A549 (cell line): ENCODE data around the gene NEAT1. TPM values are rescaled to one million over a fixed set of nuclear protein-coding genes. Genes with fewer than 3 reads are reported as not detected.

Source experiments
- ATAC-seq, 2 experiments: fragments of 200-7000 bp in 1 of 2; fragments of >200 bp in 1 of 2; cut with Nextera tagmentation in 1 of 2; cut with Tn5 transposase in 1 of 2; 3 replicates each; pipeline versions ENCODE4 v1.8.0 to v1.9.1; 2018 to 2020; ENCODE audit warnings: mild to moderate bottlenecking in 1 of 2, moderate library complexity in 1 of 2
- CTCF ChIA-PET: fragments of 300-600 bp; sonication (Branson Sonifier 250); formaldehyde crosslinking; extraction: SDS; loops from one replicate; lab custom pipeline; 2021; ENCODE audit warnings: antibody characterized with exemption, inconsistent platforms; lab: Yijun Ruan, JAX
- POLR2A ChIA-PET: fragments of 350-600 bp; formaldehyde crosslinking; extraction: SDS; loops from one replicate; lab custom pipeline; 2021; ENCODE audit warnings: antibody characterized with exemption, inconsistent platforms; lab: Yijun Ruan, JAX
- DNase-seq, 2 experiments: peaks; one replicate each; pipeline versions ENCODE4 v3.0.0 to v3.0.0-alpha.2; 2011 to 2016; ENCODE audit warnings: low read depth in 1 of 2, low spot score in 1 of 2
- FAIRE-seq: peaks from 2 replicates; lab custom pipeline; 2011; peaks lifted over from hg19 to GRCh38; lab: Jason Lieb, UNC
- H3K27ac ChIP-seq, 2 experiments: fragments of >200 bp; sonication (Bioruptor Twin); formaldehyde crosslinking; 3 replicates each; pipeline ENCODE4 v1.5.1; 2016 to 2017
- H3K4me1 ChIP-seq: fragments of >200 bp; sonication (Bioruptor Twin); formaldehyde crosslinking; 3 replicates; pipeline ENCODE4 v1.6.1; 2016
- H3K4me2 ChIP-seq: fragments of >200 bp; sonication (Bioruptor Twin); formaldehyde crosslinking; 3 replicates; pipeline ENCODE4 v1.6.1; 2016
- H3K4me3 ChIP-seq: fragments of >200 bp; sonication (Bioruptor Twin); formaldehyde crosslinking; 3 replicates; pipeline ENCODE4 v1.5.1; 2016
- H3K9me3 ChIP-seq: fragments of >200 bp; sonication (Bioruptor Twin); formaldehyde crosslinking; 3 replicates; pipeline ENCODE4 v1.6.1; 2016
- CBX2 ChIP-seq: fragments of 200-600 bp; sonication (generic); IDR thresholded peaks from 2 replicates; pipeline ENCODE4 v1.6.1; 2016; ENCODE audit warnings: low read depth, mild to moderate bottlenecking, borderline replicate concordance
- CBX8 ChIP-seq: fragments of 200-600 bp; sonication (generic); IDR thresholded peaks from 2 replicates; pipeline ENCODE4 v1.6.1; 2016
- CHD2 ChIP-seq: fragments of 150-350 bp; IDR thresholded peaks from 2 replicates; pipeline ENCODE4 v1.6.1; 2014; ENCODE audit warnings: low read length; ENCODE audit not compliant: partially characterized antibody
- EP300 ChIP-seq, 2 experiments: fragments of >200 bp; sonication (Bioruptor Twin); formaldehyde crosslinking; IDR thresholded peaks; 2 replicates in 1 of 2; 3 replicates in 1 of 2; pipeline ENCODE4 v1.6.1; 2016 to 2017
- FOSB ChIP-seq: fragments of 250-450 bp; sonication (Bioruptor Pico); IDR thresholded peaks from 2 replicates; pipeline ENCODE4 v1.5.0; 2020; ENCODE audit warnings: mild to moderate bottlenecking, moderate library complexity
- FOXS1 ChIP-seq: fragments of 250-450 bp; sonication (Bioruptor Pico); IDR thresholded peaks from 2 replicates; pipeline ENCODE4 v1.5.0; 2020; ENCODE audit warnings: mild to moderate bottlenecking, moderate library complexity
- HEYL ChIP-seq: fragments of 250-450 bp; sonication (Bioruptor Pico); IDR thresholded peaks from 2 replicates; pipeline ENCODE4 v1.8.0; 2021; ENCODE audit warnings: mild to moderate bottlenecking, moderate library complexity
- JUNB ChIP-seq: fragments of >200 bp; sonication (Bioruptor Twin); formaldehyde crosslinking; IDR thresholded peaks from 2 replicates; pipeline ENCODE4 v1.6.1; 2016
- KDM5A ChIP-seq: fragments of 200-600 bp; sonication (generic); IDR thresholded peaks from 2 replicates; pipeline ENCODE4 v1.6.1; 2016; ENCODE audit warnings: antibody characterized with exemption, mild to moderate bottlenecking
- MAFK ChIP-seq: fragments of 450-650 bp; IDR thresholded peaks from 2 replicates; pipeline ENCODE4 v1.6.1; 2014; ENCODE audit not compliant: partially characterized antibody
- MAZ ChIP-seq: fragments of 150-350 bp; IDR thresholded peaks from 2 replicates; pipeline ENCODE4 v1.6.1; 2014; ENCODE audit warnings: antibody characterized with exemption, low read depth, low read length, borderline replicate concordance
- NR3C1 ChIP-seq: fragments of >200 bp; sonication (Bioruptor Twin); formaldehyde crosslinking; IDR thresholded peaks from 3 replicates; pipeline ENCODE4 v1.6.1; 2017
- POLR2A ChIP-seq: IDR thresholded peaks from 2 replicates; pipeline ENCODE4 v1.6.1; 2012; ENCODE audit warnings: mild to moderate bottlenecking, low read length
- RARB ChIP-seq: fragments of 250-450 bp; sonication (Bioruptor Pico); IDR thresholded peaks from 2 replicates; pipeline ENCODE4 v1.8.0; 2021; ENCODE audit warnings: mild to moderate bottlenecking, moderate library complexity
- RFX5 ChIP-seq: fragments of 450-650 bp; IDR thresholded peaks from 2 replicates; pipeline ENCODE4 v1.7.1; 2014; ENCODE audit warnings: antibody characterized with exemption, mild to moderate bottlenecking, moderate library complexity
- ZFP36 ChIP-seq: fragments of 450-650 bp; IDR thresholded peaks from 2 replicates; pipeline ENCODE4 v1.6.1; 2014; ENCODE audit warnings: borderline replicate concordance; ENCODE audit not compliant: partially characterized antibody
- WGBS: methylation state at CpG from one replicate; pipeline ENCODE4 v1.1.6; 2017; ENCODE audit errors: missing lambda C conversion rate; 5-methylcytosine and 5-hydroxymethylcytosine counted together
- polyA plus RNA-seq, 4 experiments: library from polyadenylated mRNA; depleted of rRNA in 3 of 4; stranded (reverse); fragments of >200 nt; fragmentation: RNase III in 1 of 4; extraction: RNeasy Plus Mini Kit Qiagen cat#74134 plus additional on column Dnase treatment in 1 of 4; gene quantifications; 2 replicates in 3 of 4; 3 replicates in 1 of 4; pipeline ENCODE4 v1.2.3, GENCODE V29; 2011 to 2017
- TF ChIP-seq, protein P1 (sequence below): IDR thresholded peaks from 2 replicates; pipeline ENCODE4 v1.6.1; 2012; ENCODE audit warnings: low read depth, borderline replicate concordance
- TF ChIP-seq, protein P2 (sequence below): IDR thresholded peaks from 2 replicates; pipeline ENCODE4 v1.6.1; 2012
- TF ChIP-seq, protein P3 (sequence below): IDR thresholded peaks from 2 replicates; pipeline ENCODE4 v1.6.1; 2012
- TF ChIP-seq, protein P4 (sequence below): fragments of 200-600 bp; sonication (generic); IDR thresholded peaks from 2 replicates; pipeline ENCODE4 v1.6.1; 2016; ENCODE audit warnings: antibody characterized with exemption, mild to moderate bottlenecking, moderate library complexity
- TF ChIP-seq, protein P5 (sequence below): fragments of 250-450 bp; sonication (Bioruptor Pico); IDR thresholded peaks from 2 replicates; pipeline ENCODE4 v1.5.0; 2020; ENCODE audit warnings: low read depth, mild to moderate bottlenecking, moderate library complexity

The NEAT1 gene
- polyA plus RNA-seq, 2 of the 4 experiments (the other 2 are of a cell fraction) = 314 to 1,223 TPM

DNA sequence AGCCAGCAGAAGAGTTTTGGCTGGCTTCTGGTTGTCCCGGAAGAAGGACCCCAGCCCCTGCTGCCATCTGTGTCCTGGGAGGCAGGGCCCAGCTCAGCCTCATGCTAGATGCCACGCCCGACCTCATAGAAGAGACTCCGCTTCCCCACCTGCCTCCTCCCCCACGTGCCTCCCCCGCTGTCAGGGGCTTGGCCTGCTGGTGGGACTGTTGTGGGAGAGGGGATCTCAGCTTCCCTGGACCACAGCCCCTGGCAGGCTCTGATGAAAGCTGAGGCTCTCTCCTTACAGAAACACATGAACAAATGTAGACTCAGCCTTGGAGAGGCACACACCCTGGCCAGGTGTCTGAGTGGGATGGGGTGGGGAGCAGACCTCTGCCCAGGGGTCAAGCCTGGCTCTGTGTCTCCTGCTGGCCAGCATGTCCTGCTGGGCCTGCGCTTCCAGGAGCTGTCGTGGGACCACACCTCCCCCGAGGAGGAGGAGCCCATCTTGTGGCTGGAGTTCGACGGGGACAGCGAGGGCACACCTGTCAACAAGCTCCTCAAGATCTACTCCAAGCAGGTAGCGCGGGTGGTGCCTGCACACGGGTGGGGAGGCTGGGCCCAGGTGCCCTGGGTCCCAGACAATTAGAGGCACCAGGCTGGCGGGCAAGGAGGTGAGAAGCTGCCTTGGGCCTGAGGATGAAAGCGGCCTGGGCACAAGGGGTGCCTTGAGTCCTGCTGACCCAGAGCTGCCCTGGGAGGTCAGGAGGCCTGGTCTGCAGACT is 22.1 kb upstream of the NEAT1 start:
- ATAC-seq = peak in 1 of 2 experiments; percentile 4; a peak in 1 of 6 replicates
- Histone ChIP-seq H3K4me3 (no peak overlapping the region), H3K4me1 (0 out of 3 replicates have a peak, but pooled peaks cover 4% of the 10 kb centered on the region), H3K9me3 (no peaks in the 10 kb centered on the region), H3K27ac (no peak overlapping the region), H3K4me2 (no peak overlapping the region)
- no peak for FAIRE-seq
- POLR2A ChIA-PET = interaction anchor here (0.5 to 0.9 kb wide), 2 partner anchors 23 to 125 kb away, joined by 3 read pairs; partner anchors contain the start of gene SCYL1
- 71% methylated on average over 6 of the region's 17 CpGs for WGBS
- DNase-seq = no peak
- CTCF ChIA-PET = interaction anchor here (0.8 to 8.5 kb wide), 8 partner anchors 9 to 34 kb away, joined by 3 to 84 read pairs (median 4); partner anchors contain the start of gene FRMD8
- TF ChIP-seq, protein P1, sequence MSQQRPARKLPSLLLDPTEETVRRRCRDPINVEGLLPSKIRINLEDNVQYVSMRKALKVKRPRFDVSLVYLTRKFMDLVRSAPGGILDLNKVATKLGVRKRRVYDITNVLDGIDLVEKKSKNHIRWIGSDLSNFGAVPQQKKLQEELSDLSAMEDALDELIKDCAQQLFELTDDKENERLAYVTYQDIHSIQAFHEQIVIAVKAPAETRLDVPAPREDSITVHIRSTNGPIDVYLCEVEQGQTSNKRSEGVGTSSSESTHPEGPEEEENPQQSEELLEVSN = no peak
- TF ChIP-seq, protein P2, sequence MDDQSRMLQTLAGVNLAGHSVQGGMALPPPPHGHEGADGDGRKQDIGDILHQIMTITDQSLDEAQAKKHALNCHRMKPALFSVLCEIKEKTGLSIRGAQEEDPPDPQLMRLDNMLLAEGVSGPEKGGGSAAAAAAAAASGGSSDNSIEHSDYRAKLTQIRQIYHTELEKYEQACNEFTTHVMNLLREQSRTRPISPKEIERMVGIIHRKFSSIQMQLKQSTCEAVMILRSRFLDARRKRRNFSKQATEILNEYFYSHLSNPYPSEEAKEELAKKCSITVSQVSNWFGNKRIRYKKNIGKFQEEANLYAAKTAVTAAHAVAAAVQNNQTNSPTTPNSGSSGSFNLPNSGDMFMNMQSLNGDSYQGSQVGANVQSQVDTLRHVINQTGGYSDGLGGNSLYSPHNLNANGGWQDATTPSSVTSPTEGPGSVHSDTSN = no peak
- TF ChIP-seq JUNB (no peak), EP300 (IDR thresholded peaks at IDR 0.05) (no peak), FOXS1 (CRISPR knock-in tag) (no peak), CBX2 (no peak), NR3C1 (no peak), HEYL (CRISPR knock-in tag) (no peak), ZFP36 (no peak), FOSB (CRISPR knock-in tag) (no peak), RFX5 (no peak), RARB (CRISPR knock-in tag) (no peak)
- TF ChIP-seq, protein P3, sequence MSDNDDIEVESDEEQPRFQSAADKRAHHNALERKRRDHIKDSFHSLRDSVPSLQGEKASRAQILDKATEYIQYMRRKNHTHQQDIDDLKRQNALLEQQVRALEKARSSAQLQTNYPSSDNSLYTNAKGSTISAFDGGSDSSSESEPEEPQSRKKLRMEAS = no peak
- TF ChIP-seq, protein P4, sequence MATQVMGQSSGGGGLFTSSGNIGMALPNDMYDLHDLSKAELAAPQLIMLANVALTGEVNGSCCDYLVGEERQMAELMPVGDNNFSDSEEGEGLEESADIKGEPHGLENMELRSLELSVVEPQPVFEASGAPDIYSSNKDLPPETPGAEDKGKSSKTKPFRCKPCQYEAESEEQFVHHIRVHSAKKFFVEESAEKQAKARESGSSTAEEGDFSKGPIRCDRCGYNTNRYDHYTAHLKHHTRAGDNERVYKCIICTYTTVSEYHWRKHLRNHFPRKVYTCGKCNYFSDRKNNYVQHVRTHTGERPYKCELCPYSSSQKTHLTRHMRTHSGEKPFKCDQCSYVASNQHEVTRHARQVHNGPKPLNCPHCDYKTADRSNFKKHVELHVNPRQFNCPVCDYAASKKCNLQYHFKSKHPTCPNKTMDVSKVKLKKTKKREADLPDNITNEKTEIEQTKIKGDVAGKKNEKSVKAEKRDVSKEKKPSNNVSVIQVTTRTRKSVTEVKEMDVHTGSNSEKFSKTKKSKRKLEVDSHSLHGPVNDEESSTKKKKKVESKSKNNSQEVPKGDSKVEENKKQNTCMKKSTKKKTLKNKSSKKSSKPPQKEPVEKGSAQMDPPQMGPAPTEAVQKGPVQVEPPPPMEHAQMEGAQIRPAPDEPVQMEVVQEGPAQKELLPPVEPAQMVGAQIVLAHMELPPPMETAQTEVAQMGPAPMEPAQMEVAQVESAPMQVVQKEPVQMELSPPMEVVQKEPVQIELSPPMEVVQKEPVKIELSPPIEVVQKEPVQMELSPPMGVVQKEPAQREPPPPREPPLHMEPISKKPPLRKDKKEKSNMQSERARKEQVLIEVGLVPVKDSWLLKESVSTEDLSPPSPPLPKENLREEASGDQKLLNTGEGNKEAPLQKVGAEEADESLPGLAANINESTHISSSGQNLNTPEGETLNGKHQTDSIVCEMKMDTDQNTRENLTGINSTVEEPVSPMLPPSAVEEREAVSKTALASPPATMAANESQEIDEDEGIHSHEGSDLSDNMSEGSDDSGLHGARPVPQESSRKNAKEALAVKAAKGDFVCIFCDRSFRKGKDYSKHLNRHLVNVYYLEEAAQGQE = no peak
- TF ChIP-seq, protein P5, sequence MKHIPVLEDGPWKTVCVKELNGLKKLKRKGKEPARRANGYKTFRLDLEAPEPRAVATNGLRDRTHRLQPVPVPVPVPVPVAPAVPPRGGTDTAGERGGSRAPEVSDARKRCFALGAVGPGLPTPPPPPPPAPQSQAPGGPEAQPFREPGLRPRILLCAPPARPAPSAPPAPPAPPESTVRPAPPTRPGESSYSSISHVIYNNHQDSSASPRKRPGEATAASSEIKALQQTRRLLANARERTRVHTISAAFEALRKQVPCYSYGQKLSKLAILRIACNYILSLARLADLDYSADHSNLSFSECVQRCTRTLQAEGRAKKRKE (CRISPR knock-in tag) = no peak

DNA sequence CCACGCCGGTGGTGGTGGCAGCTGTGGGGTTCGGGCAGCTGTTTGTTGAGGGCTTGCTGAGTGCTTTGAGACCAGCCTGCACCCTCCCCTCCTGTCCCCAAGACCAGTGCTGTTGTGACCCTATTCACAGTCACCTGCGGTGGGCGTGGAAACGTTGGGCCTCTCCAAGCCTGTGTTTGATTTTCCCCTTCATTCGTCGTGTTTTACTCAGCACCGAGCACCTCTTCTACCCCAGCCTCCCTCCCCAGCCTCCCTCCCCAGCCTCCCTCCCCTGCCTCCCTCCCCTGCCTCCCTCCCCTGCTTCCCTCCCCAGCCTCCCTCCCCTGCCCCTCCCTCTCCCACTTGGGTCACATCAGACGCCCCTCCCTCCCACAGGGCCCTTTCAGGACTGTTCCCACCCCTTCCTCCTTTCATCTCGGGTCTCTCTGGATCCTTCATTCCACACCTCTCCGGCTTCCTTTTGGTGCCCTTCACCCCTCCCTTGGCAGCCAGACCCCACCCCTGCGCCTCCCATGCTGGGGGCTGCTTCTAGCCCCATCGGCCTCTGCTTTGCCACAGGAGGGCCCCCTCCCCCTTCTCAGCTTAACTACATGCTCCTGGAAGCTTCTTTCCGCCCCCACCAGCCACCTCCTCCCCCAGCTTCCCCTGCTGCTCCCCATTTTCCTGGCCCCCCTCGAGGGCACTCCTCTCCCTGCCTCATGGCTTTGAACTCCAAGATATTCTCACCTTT is 21.4 kb upstream of the NEAT1 start:
- FAIRE-seq = no peak
- TF ChIP-seq CHD2 (no peak), CBX8 (no peak), MAZ (no peak), MAFK (no peak), KDM5A (no peak), POLR2A (no peak)
- TF ChIP-seq, protein P4 = no peak
- DNase-seq = no peak
- CTCF ChIA-PET = interaction anchor here (0.6 to 8.5 kb wide), 7 partner anchors 11 to 84 kb away, joined by 3 to 84 read pairs (median 3); no protein-coding TSS in a partner anchor
- Histone ChIP-seq H3K9me3 (no peaks in the 10 kb centered on the region), H3K4me2 (no peak overlapping the region), H3K27ac (no peak overlapping the region), H3K4me3 (no peak overlapping the region), H3K4me1 (0 out of 3 replicates have a peak, but pooled peaks cover 4% of the 10 kb centered on the region)
- POLR2A ChIA-PET = interaction anchor here (0.5 to 0.9 kb wide), 2 partner anchors 22 to 124 kb away, joined by 3 read pairs; partner anchors contain the start of gene SCYL1
- WGBS = 81% methylated on average over 12 of the region's 16 CpGs
- ATAC-seq = peak in 1 of 2 experiments; percentile 14; a peak in 1 of 6 replicates
